ENCODE measurements around the gene CPT1B. TPM values are rescaled to one million over a fixed set of nuclear protein-coding genes. Genes with fewer than 3 reads are reported as not detected.

Gene CPT1B
- total RNA-seq, 1 donor from 2014 or later, result 0.43 TPM

DNA sequence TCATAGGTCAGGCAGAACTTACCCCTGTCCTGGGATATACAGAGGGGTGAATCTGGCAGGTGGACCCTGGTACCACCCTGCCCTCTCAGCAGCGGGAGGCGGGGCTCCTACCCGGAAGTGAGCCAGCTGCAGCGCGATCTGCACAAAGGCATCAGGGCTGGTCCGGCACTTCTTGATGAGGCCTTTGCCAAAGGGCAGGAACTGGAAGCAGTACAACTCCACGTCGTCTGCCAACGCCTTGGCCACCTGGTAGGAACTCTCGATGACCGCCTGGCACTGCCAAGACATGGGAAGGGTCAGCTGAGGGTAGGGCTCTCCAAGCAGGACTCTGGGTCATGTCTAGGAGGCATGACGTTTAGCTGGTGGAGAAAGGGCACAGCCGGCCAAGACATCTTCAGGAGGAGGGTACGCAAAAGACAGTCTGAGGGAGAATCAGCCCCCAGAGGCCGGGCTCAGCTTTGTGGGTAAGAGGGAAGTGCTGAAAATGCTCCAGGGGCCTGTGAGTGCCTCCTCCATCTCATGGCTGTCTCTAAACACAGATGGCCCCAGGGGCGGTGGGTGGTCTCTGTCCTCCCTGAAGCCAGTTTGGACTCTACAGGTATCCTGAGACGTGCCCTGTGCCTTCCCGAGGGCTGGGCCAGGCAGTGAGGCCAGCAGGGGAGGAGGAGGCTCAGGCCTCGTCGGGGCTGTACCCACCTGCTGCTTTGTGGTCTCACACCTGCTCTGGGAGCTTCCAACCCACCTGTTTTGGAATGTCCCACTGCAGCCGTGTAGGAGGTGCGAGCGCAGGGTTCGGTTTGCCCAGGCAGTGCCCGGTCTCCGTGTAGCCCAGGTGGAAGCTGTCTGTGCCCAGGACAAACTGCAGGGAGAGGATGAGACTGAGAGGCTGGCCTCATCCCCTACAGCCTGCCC, 6.7 kb downstream of the CPT1B start:
- Histone ChIP-seq H3K36me3 (no peaks in the 10 kb centered on the region), H3K4me3 (no peak overlapping the region), H3K27me3 (no peaks in the 10 kb centered on the region), H3K4me1 (no peaks in the 10 kb centered on the region), H3K9me3 (no peaks in the 10 kb centered on the region), H3K27ac (no peak overlapping the region)
- no peak for TF ChIP-seq CTCF (IDR thresholded peaks at IDR 0.05)
- intact Hi-C loops (cut with DNase I), result no loop called here
- DNase-seq (ENCODE audit: low spot score in 2 of 2), result no peak

DNA sequence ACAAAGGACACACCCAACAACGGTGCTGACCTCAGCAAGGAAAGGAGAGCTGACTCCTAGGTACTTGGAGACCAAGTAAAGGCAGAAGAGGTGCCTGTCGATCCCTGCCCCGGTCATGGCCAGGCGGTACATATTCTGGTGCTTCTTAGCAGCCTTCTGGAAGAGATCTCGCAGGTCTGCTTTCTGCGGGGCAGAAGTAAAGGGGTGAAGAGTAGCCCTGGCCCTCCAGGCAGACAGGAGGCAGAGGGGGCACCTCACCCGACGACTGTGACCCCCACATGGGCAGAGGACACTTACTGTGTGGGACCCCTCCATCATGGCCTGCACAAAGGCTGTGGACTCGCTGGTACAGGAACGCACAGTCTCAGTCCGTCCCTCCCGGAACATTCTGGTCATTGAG, 7.4 kb downstream of the CPT1B start:
- Histone ChIP-seq H3K36me3 (no peaks in the 10 kb centered on the region), H3K4me1 (no peaks in the 10 kb centered on the region), H3K27ac (no peak overlapping the region), H3K27me3 (no peaks in the 10 kb centered on the region), H3K4me3 (no peak overlapping the region), H3K9me3 (no peaks in the 10 kb centered on the region)
- no peak for DNase-seq (ENCODE audit: low spot score in 2 of 2)
- intact Hi-C loops (cut with DNase I), result no loop called here
- no peak for TF ChIP-seq CTCF (IDR thresholded peaks at IDR 0.05)

DNA sequence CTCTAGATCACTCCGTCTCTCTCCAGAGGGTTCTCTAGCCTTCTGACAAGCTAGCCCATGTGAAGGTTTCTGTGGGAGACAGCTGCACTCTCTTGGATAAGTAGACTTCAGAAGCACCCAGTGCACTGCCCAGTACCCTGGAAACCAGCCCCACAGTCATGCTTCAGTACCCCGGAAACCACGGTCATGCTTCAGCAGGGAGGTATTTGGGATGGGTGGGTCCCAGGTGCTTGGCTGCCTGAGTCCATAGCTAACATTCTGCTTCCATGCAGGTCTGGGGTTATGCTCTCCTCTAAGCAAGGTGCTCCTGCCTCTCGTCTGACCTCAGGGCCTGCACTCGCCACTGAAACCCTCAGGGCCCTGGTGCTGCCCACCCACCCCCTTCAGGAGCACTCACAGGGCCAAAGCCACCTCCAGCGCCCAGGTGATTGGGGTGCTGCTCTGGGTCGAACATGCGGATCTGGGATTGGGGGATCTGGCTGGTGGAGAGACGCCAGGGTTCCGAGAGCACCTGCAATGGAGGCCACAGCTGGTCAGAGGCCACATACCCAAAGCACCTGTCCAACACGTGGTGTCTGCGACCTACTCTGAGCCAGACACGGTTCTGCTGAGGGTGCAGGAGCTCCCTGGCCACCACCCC, 8.2 kb downstream of the CPT1B start:
- TF ChIP-seq CTCF (IDR thresholded peaks at IDR 0.05), result no peak
- Histone ChIP-seq H3K36me3 (no peaks in the 10 kb centered on the region), H3K27me3 (no peaks in the 10 kb centered on the region), H3K9me3 (no peaks in the 10 kb centered on the region), H3K27ac (no peak overlapping the region), H3K4me1 (no peaks in the 10 kb centered on the region), H3K4me3 (no peak overlapping the region)
- no peak for DNase-seq (ENCODE audit: low spot score in 2 of 2)
- intact Hi-C loops (cut with DNase I), result no loop called here

DNA sequence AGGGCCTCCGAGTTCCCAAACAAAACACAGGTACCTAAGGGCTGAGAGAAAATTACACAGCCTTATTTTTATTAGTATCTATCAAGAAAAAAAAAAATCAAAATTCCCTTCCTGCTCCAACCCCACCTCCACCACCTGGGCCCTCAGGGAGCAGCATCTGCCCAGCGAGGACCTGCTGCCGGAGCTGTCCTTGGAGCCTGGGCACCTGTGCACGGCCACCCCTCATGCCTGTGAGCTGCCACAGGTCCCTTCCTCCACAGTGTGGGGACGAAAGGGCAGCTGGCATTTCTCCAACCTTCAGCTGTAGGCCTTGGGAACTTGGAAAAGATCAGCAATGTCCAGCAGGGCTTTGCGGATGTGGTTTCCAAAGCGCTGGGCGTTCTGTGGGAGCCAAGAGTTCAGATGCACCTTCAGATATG, 9.2 kb downstream of the CPT1B start:
- Histone ChIP-seq H3K36me3 (no peaks in the 10 kb centered on the region), H3K4me1 (no peaks in the 10 kb centered on the region), H3K27ac (no peak overlapping the region), H3K27me3 (no peaks in the 10 kb centered on the region), H3K9me3 (no peaks in the 10 kb centered on the region), H3K4me3 (no peak overlapping the region)
- no peak for DNase-seq (ENCODE audit: low spot score in 2 of 2)
- intact Hi-C loops (cut with DNase I), result no loop called here
- no peak for TF ChIP-seq CTCF (IDR thresholded peaks at IDR 0.05)

- H3K4me3 ChIP-seq, result no peak overlapping the region
- no peak for TF ChIP-seq CTCF (IDR thresholded peaks at IDR 0.05)
- H3K4me1 ChIP-seq, result peaks cover 0 to 2% of the 10 kb centered on the region in 2 donors
- no peak overlapping the region for H3K27ac ChIP-seq
- no peak for DNase-seq (ENCODE audit: low spot score in 2 of 2)
- H3K9me3 ChIP-seq, result no peaks in the 10 kb centered on the region
- H3K27me3 ChIP-seq, result no peaks in the 10 kb centered on the region
- intact Hi-C loops (cut with DNase I), result no loop called here
- H3K36me3 ChIP-seq, result no peaks in the 10 kb centered on the region
Measured at GRCh38 chr22:50568626-50569025, 9.6 kb downstream of the CPT1B start.
